ENCODE data around the gene GRM7.

The GRM7 gene

GRCh38 chr3:7581831-7582230 lies 720.9 kb downstream of the GRM7 start:
- no peak for DNase-seq (ENCODE audit: low spot score)

DNA sequence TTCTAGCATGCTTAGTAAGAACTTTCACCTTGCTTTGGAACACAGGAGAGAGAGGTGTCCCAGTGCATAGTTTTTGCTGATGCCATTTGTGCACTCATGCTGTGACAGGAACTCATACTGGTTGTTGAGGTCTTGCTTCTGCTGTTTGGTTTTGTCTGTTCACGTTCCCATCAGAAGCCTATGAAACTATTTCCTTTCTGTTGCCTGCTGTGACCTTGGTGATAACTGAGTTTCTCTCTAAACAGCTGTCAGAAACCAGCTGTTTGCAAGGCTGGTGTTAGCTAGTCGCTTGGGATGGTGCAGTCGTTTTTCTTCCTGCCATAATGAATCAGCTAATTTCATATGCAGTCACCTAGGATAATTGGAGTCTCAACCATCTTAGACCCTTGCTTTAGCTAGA lies 724.1 kb downstream of the GRM7 start:
- no peak for DNase-seq (ENCODE audit: low spot score)

DNA sequence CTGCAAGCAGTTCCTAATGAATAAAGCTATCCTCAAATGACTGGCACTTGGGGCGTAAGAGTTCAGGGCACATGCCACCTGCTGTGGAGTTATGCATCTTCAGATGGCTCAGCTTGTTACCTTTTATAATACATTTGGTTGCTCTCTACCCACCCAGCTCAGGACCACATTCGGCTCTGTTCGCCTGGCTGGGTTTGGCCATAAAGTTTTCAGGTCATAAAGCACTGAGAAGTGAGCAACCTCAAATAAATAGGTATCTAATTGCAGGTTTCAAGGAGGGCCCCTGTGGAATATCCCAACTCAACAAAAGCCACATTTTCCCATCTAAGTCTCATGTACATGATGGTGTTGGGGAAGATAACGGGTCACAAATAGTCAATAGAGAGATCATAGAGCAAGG lies 727.3 kb downstream of the GRM7 start:
- DNase-seq (ENCODE audit: low spot score), result no peak

DNA sequence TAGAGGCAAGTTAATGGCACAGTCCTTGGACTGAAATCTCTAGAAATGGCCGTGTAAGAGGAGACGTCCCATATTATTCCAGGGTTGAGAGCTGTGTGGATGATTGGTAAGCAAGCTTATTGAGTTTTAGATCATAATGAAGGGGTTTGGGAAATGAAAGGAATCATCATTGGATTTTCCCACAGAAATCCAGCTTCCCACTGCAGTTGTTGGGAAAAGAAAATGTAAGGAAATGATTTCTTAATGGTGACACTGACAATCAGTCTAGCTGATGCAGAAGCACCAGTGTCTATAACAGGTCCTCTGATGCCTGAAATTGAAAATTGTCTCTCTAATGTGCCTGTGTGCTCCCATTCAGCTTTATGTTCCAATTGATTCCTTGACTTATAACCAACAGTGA lies 728.6 kb downstream of the GRM7 start:
- no peak for DNase-seq (ENCODE audit: low spot score)

DNA sequence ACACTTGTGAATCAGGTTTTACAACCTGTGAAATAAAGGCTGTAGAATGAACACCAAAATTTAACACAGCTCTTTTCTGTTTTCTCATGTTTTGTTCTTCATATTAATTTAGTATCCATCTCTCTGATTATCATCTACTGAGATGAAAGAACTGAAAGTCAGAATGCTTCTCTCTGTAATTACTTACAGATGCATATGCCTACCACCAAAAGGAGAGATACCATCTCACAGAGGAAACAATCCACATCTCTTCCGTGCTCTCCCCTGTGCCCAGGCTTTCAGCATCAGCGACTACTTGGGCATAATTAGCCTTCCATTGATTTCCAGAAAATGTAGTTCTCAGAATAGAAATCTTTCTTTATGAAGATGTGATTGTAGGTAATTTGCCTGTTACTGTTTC lies 741.4 kb downstream of the GRM7 start:
- no peak for DNase-seq (ENCODE audit: low spot score)

GRCh38 chr3:7607083-7607482 lies 746.2 kb downstream of the GRM7 start:
- no peak for DNase-seq (ENCODE audit: low spot score)

DNA sequence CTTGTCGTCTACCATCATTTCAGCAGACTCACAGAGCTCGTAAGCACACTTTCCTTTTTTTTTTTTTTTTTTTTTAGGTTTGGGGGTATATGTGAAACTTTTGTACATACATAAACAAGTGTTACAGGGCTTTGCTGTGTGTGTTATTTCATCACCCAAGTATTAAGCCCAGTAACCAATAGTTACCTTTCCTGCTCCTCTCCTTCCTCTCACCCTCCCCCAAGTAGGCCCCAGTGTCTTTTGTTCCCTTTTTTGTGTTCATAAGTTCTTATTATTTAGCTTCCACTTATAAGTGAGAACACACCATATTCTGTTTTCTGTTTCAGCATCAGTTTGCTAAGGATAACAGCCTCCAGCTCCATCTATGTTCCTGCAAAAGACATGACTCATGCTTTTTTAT lies 746.8 kb downstream of the GRM7 start:
- no peak for DNase-seq (ENCODE audit: low spot score)

- no peak for DNase-seq (ENCODE audit: low spot score)
These were observed 749.7 kb downstream of the GRM7 start for GRCh38 chr3:7610634-7611033.

GRCh38 chr3:7615043-7615442 lies 754.1 kb downstream of the GRM7 start:
- no peak for DNase-seq (ENCODE audit: low spot score)

DNA sequence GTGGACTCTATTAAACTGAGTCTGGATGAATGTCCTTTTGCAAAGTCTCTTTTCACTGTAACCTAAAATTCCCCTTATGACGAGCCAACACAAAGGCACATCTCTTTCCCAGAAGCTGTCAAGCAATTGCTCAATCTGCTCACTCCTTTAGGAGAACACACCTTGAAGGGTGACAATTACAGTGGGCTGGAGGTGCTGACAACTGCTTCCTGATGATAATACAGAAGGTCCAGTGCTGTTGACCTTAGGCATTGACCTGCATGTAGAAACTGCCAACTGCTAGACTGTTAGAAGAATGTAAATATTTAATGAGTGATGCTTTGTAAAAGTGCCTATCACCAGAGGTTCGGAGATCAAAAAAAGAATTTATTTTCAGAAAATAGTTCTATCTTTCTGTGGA lies 757.7 kb downstream of the GRM7 start:
- no peak for DNase-seq (ENCODE audit: low spot score)

- DNase-seq (ENCODE audit: low spot score), result no peak
These were observed 759.5 kb downstream of the GRM7 start for GRCh38 chr3:7620401-7620800.

- no peak for DNase-seq (ENCODE audit: low spot score)
These were observed 760.2 kb downstream of the GRM7 start for GRCh38 chr3:7621046-7621630.

GRCh38 chr3:7621651-7622050 lies 760.7 kb downstream of the GRM7 start:
- DNase-seq (ENCODE audit: low spot score), result no peak

- no peak for DNase-seq (ENCODE audit: low spot score)
These were observed 764.1 kb downstream of the GRM7 start for GRCh38 chr3:7625021-7625420.

GRCh38 chr3:7630351-7630911 lies 769.5 kb downstream of the GRM7 start:
- no peak for DNase-seq (ENCODE audit: low spot score)

DNA sequence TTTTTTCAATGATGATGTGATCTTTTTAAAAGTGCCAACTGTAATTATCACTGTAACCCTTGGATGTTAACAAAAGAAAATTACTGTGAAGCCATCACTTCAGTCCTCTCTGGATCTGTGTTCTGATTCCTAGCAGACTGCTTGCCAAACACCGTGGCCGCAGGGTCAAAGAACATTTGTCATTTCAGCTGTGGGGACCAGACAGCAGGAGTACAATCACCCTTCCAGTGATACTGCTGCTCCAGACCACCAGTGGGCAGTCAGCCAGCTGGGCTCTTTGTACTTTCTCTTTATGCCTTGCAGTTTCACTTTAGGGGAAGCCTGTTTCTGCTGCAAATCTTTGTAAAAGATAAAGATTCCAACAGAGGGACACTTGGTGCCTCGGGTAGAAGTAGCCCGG lies 770.0 kb downstream of the GRM7 start:
- no peak for DNase-seq (ENCODE audit: low spot score)

GRCh38 chr3:7632305-7632704 lies 771.4 kb downstream of the GRM7 start:
- DNase-seq (ENCODE audit: low spot score), result no peak

DNA sequence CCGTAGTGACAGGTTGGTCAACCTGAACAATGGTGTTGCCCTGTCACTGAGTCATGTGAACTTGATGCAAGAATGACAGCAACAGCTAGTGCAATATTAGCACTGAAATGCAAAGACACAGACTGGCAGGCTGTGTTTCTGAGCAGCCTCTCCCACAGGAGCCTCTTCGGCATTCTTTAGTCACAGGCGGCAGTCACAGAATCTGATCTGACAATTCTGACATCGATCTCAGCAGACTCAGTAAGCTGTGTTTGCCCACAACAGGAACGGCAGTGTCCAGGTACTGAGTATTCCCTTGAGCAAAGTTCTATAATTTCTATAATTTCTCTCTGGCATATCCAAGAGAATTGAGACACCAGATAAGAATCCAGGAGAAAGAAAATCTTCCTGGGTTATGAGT lies 776.8 kb downstream of the GRM7 start:
- DNase-seq (ENCODE audit: low spot score), result no peak

- DNase-seq (ENCODE audit: low spot score), result no peak
These were observed 777.2 kb downstream of the GRM7 start for GRCh38 chr3:7638103-7638502.

GRCh38 chr3:7640787-7641186 lies 779.9 kb downstream of the GRM7 start:
- DNase-seq (ENCODE audit: low spot score), result no peak

GRCh38 chr3:7646851-7647250 lies 785.9 kb downstream of the GRM7 start:
- DNase-seq (ENCODE audit: low spot score), result no peak

- DNase-seq (ENCODE audit: low spot score), result no peak
These were observed 789.6 kb downstream of the GRM7 start for GRCh38 chr3:7650466-7650865.

DNA sequence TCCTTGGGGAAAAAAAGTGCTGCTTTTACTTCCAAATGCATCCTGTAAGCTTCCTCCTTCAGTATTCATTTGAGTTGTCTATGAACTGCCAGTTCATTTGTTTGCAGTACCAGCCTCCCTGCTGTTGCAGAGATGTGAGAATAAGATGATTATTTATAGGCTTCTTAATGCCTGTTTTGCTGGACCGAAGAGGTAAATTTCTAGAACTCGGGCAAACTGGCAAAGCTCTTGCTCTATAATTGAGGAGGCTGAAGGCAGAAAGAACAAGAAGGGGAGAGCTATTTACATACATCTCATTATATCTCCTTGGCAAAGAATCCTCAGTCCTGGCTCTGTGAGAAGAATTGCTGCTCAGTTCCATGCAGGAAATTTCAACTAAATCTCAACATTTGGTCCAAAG lies 790.4 kb downstream of the GRM7 start:
- no peak for DNase-seq (ENCODE audit: low spot score)
